HEK293T (cell line): ENCODE results near the gene DYNLT2B.

Source experiments
- ARNT ChIP-seq: fragments of 450-650 bp; IDR thresholded peaks from 2 replicates; pipeline ENCODE4 v1.6.1; 2017; ENCODE audit warnings: mild to moderate bottlenecking
- ELF4 ChIP-seq: fragments of 450-650 bp; IDR thresholded peaks from 2 replicates; pipeline ENCODE4 v1.6.1; 2017; ENCODE audit warnings: antibody characterized with exemption
- FOXA1 ChIP-seq: fragments of 450-650 bp; IDR thresholded peaks from 2 replicates; pipeline ENCODE4 v1.6.1; 2016; ENCODE audit warnings: mild to moderate bottlenecking
- FOXK2 ChIP-seq: fragments of 450-650 bp; IDR thresholded peaks from 2 replicates; pipeline ENCODE4 v1.6.1; 2016; ENCODE audit warnings: mild to moderate bottlenecking
- HDGF ChIP-seq: fragments of 450-650 bp; IDR thresholded peaks from 2 replicates; pipeline ENCODE4 v1.6.1; 2017; ENCODE audit warnings: antibody characterized with exemption, borderline replicate concordance
- SP1 ChIP-seq: fragments of 450-650 bp; IDR thresholded peaks from 2 replicates; pipeline ENCODE4 v1.6.1; 2017
- SUZ12 ChIP-seq: fragments of 450-650 bp; IDR thresholded peaks from 2 replicates; pipeline ENCODE4 v1.6.1; 2016; ENCODE audit warnings: mild to moderate bottlenecking
- TARDBP ChIP-seq: fragments of 450-650 bp; IDR thresholded peaks from 2 replicates; pipeline ENCODE4 v1.6.1; 2016
- ZNF384 ChIP-seq: fragments of 450-650 bp; IDR thresholded peaks from 2 replicates; pipeline ENCODE4 v1.6.1; 2016
- TF ChIP-seq, protein P1 (sequence below): fragments of 450-650 bp; IDR thresholded peaks from 2 replicates; pipeline ENCODE4 v1.6.1; 2016

DNA sequence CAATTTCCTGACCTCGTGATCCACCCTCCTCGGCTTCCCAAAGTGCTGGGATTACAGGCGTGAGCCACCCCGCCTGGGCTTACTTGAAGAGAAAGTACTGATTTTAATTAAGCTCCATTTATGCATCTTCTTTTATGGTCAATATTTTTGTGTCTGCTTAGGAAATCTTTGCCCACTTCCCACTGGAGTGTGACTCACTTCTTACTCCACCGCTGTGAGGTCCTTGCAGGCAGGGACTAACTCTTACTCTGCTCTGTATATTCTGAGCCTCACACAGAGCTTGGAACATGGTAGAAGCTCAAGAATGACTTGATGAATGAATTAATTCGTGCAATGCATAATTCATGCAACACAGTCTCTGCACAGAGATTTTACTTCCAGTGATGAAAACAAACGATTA is 23.1 kb upstream of the DYNLT2B start:
- TF ChIP-seq SP1: no peak
- no peak for TF ChIP-seq SUZ12
- TF ChIP-seq, protein P1, sequence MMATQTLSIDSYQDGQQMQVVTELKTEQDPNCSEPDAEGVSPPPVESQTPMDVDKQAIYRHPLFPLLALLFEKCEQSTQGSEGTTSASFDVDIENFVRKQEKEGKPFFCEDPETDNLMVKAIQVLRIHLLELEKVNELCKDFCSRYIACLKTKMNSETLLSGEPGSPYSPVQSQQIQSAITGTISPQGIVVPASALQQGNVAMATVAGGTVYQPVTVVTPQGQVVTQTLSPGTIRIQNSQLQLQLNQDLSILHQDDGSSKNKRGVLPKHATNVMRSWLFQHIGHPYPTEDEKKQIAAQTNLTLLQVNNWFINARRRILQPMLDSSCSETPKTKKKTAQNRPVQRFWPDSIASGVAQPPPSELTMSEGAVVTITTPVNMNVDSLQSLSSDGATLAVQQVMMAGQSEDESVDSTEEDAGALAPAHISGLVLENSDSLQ: no peak
- no peak for TF ChIP-seq ARNT
- no peak for TF ChIP-seq ELF4
- TF ChIP-seq TARDBP: no peak
- no peak for TF ChIP-seq ZNF384
- no peak for TF ChIP-seq HDGF
- no peak for TF ChIP-seq FOXA1
- TF ChIP-seq FOXK2: no peak
